GM12874 (cell line): ENCODE data around the gene ZDHHC12.

Experiments
- TF ChIP-seq, protein P1 (sequence below): IDR thresholded peaks from 2 replicates; pipeline ENCODE4 v1.5.1; 2011; ENCODE audit warnings: low read depth, mild to moderate bottlenecking, control low read depth, low read length, moderate library complexity; ENCODE audit not compliant: insufficient read depth

Gene ZDHHC12

DNA sequence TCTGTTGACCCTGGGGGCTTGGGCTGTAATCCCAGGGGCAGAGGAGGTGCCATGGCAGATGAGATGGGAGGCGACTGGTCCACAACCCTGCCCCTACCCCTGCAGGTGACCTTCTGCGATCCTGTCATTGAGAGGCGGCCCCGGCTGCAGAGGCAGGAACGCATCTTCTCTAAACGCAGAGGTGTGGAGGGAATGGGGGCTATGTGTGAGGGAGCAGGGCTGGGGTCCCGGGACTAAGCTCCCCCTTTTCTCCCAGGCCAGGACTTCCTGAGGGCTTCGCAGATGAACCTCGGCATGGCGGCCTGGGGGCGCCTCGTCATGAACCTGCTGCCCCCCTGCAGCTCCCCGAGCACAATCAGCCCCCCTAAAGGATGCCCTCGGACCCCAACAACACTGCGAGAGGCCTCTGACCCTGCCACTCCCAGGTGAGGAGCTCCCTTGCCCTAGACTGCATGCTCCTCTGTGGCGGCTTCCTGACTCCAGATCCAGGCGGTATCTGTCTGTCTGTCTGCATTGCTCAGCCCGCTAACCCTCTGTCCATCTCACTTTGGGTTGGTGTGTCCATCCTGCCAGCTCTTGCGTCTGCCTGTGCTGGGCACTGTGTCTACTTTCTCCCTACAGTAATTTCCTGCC is 9.9 kb downstream of the ZDHHC12 start:
- TF ChIP-seq, protein P1, sequence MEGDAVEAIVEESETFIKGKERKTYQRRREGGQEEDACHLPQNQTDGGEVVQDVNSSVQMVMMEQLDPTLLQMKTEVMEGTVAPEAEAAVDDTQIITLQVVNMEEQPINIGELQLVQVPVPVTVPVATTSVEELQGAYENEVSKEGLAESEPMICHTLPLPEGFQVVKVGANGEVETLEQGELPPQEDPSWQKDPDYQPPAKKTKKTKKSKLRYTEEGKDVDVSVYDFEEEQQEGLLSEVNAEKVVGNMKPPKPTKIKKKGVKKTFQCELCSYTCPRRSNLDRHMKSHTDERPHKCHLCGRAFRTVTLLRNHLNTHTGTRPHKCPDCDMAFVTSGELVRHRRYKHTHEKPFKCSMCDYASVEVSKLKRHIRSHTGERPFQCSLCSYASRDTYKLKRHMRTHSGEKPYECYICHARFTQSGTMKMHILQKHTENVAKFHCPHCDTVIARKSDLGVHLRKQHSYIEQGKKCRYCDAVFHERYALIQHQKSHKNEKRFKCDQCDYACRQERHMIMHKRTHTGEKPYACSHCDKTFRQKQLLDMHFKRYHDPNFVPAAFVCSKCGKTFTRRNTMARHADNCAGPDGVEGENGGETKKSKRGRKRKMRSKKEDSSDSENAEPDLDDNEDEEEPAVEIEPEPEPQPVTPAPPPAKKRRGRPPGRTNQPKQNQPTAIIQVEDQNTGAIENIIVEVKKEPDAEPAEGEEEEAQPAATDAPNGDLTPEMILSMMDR, result no peak

DNA sequence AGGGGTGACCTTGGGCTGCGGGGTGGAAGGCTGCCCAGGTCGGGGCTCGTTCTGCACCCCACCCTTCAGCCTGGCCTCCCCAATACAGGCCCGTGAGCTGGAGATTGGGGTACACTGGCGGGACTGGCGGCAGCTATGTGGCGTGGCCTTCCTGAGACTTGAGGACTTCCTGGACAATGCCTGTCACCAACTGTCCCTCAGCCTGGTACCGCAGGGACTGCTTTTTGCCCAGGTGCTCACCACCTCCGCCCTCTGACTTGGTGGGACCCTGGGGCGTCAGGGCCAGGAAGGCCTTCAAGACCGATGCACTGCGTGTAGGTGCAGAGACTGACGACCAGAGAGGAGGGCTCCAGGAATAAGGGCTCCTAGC is 10.5 kb downstream of the ZDHHC12 start:
- TF ChIP-seq, protein P1, result no peak

DNA sequence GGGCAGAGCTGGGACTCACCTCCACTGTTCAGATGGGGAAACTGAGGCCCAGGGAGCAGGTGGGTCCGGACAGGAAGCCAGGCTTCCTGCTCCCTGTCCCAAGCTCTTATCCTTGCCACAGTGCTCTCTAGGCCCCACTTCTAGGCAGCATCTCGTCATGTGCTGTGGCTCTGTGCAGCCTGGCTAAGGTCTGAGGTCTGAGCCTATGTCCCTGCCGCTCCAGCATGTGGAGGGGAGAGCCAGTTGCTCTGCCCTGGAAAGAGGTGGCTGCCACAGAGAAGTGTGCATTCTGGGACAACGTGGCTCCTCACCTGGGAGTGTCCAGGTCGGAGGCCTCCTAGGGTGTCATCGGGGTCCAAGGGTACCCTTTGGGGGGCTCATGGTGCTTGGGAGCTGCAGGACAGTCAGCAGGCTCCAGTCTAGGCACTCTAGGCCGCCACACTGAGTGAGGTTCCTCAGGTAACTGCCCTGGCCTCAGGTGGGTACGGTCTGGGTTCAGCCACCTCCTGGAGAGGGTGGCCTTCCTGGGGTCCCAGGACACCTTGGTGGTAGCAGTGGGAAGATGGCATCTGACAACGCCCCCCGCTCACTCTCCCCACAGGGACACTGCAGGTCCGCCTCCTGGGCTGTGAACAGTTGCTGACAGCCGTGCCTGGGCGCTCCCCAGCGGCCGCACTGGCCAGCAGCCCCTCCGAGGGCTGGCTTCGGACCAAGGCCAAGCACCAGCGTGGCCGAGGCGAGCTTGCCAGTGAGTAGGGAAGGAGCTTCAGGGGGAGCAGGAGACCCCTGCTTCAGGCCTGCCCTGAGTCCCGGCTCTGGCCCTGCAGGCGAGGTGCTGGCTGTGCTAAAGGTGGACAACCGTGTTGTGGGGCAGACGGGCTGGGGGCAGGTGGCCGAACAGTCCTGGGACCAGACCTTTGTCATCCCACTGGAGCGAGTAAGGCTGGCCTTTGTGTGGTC is 11.2 kb downstream of the ZDHHC12 start:
- TF ChIP-seq, protein P1, result no peak

DNA sequence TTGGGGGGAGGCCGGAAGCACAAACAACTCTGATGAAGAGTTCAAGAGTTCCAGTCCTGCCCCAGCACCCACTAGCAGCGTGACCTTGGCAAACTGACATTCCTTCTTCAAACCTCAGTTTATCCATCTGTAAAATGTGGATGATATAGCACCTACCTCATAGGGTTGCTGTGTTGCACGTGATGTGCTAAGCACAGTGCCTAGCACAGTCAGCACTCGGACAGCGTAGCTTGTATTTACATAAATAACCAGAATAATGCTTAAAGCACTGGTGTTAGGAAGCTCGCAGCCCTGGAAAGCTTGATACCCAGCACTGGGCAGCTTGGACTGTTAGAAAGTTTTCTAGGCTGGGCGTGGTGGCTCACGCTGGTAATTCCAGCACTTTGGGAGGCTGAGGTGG is 16.5 kb downstream of the ZDHHC12 start:
- TF ChIP-seq, protein P1, result no peak

DNA sequence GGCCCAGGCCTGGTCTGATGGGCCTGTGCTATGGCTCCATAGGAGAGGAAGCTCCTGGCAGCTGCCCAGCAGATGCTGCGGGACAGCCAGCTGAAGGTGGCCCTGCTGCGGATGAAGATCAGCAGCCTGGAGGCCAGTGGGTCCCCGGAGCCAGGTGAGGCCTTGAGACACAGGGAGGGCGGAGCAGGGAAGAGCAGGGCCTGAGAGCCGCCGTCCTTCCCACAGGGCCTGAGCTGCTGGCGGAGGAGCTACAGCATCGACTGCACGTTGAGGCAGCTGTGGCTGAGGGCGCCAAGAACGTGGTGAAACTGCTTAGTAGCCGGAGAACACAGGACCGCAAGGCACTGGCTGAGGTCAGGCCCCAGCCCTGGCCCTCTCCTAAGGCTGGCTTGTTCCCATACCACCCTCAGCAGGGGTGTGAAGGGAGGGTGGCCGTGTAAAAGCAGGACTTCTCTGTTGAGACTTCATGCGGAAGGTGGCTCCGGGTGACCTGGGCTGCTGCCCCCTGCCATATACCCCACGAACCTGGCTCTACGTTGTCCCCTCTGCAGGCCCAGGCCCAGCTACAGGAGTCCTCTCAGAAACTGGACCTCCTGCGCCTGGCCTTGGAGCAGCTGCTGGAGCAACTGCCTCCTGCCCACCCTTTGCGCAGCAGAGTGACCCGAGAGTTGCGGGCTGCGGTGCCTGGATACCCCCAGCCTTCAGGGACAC is 17.1 kb downstream of the ZDHHC12 start:
- TF ChIP-seq, protein P1, result no peak

DNA sequence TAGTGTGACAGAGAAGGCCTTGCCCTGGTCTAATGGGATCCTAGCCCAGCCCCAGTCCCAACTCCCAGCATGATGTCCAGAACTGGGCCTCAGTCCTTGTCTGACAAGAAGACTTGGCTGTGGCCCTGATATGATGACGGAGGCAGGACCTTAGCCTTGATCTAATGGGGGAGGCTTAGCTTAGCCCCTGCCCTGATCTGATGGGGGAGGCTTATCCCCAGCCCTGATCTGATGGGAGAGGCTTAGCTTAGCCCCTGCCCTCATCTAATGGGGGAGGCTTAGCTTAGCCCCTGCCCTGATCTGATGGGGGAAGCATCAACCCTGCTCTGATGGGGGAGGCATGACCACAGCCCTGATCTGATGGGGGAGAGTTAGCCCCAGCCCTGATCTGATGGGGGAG is 17.9 kb downstream of the ZDHHC12 start:
- TF ChIP-seq, protein P1, result no peak
